Natural killer cell treated with Interleukin-12 subunit alpha and Interleukin-12 subunit beta and Interleukin-15 and Interleukin-18, amount 100 ng/mL, for 72 hours (primary cell): Measurements from ENCODE around the gene ME3. TPM values are rescaled to one million over a fixed set of nuclear protein-coding genes. Genes with fewer than 3 reads are reported as not detected.

Experiments
- ATAC-seq, 2 donors: fragments of 150-1000 bp; cut with Tn5 transposase in 1 of 2; sonication (Bioruptor Pico), chemical (Tn5 transposase) in 1 of 2; 2 replicates each; pipeline ENCODE4 v1.10.0; 2021
- DNase-seq: peaks from one replicate; pipeline ENCODE4 v3.0.0; 2022; ENCODE audit warnings: low spot score
- H3K27ac Mint-ChIP-seq, 2 donors: 1 replicate in 1 of 2; 2 replicates in 1 of 2; pipeline ENCODE4 v1.8.0; 2022; ENCODE audit warnings: mixed read lengths in 2 of 2, mild to moderate bottlenecking in 1 of 2, moderate library complexity in 1 of 2
- H3K27me3 Mint-ChIP-seq, 2 donors: 1 replicate in 1 of 2; 2 replicates in 1 of 2; pipeline ENCODE4 v1.8.0; 2022; ENCODE audit warnings: mixed read lengths in 2 of 2
- H3K36me3 Mint-ChIP-seq: one replicate; pipeline ENCODE4 v1.8.0; 2022; ENCODE audit warnings: mixed read lengths
- H3K4me1 Mint-ChIP-seq, 2 donors: 1 replicate in 1 of 2; 2 replicates in 1 of 2; pipeline ENCODE4 v1.8.0; 2022; ENCODE audit warnings: low read depth in 2 of 2, mixed read lengths in 2 of 2, mild to moderate bottlenecking in 1 of 2
- H3K4me3 Mint-ChIP-seq: one replicate; pipeline ENCODE4 v1.8.0; 2022; ENCODE audit warnings: mixed read lengths
- H3K9me3 Mint-ChIP-seq: 2 replicates; pipeline ENCODE4 v1.8.0; 2022; ENCODE audit warnings: mixed read lengths
- total RNA-seq, 2 donors: library from RNA; stranded (reverse); gene quantifications; one replicate each; pipeline ENCODE4 v1.2.3, GENCODE V29; 2022

The ME3 gene
- total RNA-seq, 2 donors from 2014 or later: 2.5 to 4.8 TPM

DNA sequence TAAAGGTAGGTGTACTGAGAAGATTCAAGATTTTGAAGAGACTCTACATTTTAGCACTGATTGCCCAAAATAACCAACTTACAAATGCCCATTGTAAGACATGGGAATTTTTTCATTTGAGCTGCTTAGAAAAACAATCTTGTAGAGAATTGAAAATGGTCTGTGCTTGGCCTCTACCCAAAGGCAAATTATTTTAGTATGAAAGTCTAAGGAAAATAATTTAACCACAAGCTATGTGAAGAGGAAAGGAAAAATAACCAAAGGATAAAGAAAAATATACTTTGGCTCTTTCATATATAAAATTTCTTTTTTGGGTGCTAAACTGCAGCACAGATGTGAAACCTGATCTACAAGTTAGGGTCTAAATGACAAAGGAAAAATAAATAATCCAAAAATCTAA, 54.9 kb downstream of the ME3 start:
- Mint-ChIP-seq H3K36me3 (peaks cover 13% of the 10 kb centered on the region), H3K27ac (no peak overlapping the region), H3K27me3 (peaks cover 5 to 15% of the 10 kb centered on the region in 2 donors), H3K9me3 (no peaks in the 10 kb centered on the region), H3K4me3 (no peak overlapping the region), H3K4me1 (peaks cover 0 to 7% of the 10 kb centered on the region in 2 donors)
- no peak for ATAC-seq
- no peak for DNase-seq

GRCh38 chr11:86615487-86615886, 56.9 kb downstream of the ME3 start:
- ATAC-seq (no peak), DNase-seq (no peak)
- Mint-ChIP-seq H3K4me1 (peaks cover 0 to 7% of the 10 kb centered on the region in 2 donors), H3K36me3 (peaks cover 13% of the 10 kb centered on the region), H3K27me3 (peaks cover 5 to 17% of the 10 kb centered on the region in 2 donors), H3K9me3 (no peaks in the 10 kb centered on the region), H3K4me3 (no peak overlapping the region), H3K27ac (no peak overlapping the region)

DNA sequence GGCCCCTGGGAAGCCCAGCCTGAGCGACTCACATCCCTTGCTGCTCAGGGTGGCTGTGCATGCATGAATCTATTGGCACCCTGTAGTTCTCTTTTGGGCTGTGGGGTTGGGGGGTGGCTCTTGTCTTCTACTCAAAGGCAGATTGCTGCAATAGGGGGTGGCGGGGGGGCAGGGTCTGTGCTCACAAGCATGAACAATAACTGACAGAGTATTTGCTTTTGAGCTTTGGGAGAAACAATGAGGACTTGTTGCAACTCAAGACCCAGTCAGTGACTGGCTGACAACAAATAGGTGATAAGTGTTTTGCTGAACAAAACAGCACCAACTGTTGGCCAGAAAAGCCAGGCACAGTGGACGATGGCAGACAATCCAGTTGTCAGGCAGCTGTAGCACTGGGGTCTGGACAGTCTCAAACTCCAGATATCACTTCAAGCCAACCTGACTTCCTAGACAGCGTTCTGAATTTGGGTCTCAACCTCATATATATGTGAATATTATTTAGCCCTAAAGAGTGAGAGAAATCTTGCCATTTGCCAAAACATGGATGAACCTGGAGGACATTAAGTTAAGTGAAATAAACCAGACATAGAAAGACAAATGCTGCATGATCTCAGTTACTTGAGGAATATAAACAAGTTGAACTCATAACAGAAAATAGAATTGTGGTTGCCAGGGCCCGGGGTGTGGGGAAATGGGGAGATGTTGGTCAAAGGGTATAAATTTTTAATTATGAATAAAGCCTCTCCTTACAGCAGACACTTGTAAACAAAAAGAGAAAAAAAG, 61.7 kb downstream of the ME3 start:
- no peak for ATAC-seq
- Mint-ChIP-seq H3K9me3 (no peaks in the 10 kb centered on the region), H3K27ac (no peak overlapping the region), H3K4me3 (no peak overlapping the region), H3K27me3 (peaks cover 5 to 15% of the 10 kb centered on the region in 2 donors), H3K36me3 (peaks cover 4% of the 10 kb centered on the region), H3K4me1 (peaks cover 7 to 13% of the 10 kb centered on the region in 2 donors)
- DNase-seq: no peak

DNA sequence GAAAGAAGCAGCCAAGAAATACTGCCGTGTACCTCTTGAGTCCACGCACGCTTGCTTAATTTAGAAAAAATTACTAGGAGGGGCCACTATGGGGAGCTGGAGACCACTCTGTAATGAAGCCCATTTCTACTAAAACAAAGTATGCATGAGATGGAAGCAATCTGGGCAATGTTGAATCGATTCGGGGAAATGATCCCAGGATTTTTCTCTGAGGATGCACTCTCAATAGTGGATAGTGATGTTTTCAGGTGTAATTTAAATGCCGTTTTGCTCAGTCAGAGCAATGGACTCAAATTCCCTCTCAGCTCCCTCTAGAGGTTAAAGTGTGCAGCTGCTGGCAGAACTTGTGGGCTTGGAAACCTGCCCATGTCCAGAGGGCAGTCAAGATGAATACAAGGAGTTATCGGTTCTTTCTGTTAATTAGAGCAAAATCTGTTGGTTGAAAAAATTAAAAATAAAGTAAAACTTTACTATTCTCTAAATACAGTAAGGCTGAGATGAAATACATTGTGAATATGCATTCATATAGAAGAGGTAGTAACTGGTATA, 64.1 kb downstream of the ME3 start:
- no peaks in the 10 kb centered on the region for H3K9me3 Mint-ChIP-seq
- no peak overlapping the region for H3K27ac Mint-ChIP-seq
- no peaks in the 10 kb centered on the region for H3K36me3 Mint-ChIP-seq
- ATAC-seq: peak; percentile 75 to 87
- peaks cover 0 to 9% of the 10 kb centered on the region in 2 donors for H3K27me3 Mint-ChIP-seq
- DNase-seq: peak; percentile 66
- peaks cover 7 to 10% of the 10 kb centered on the region in 2 donors for H3K4me1 Mint-ChIP-seq
- H3K4me3 Mint-ChIP-seq: peak overlapping the region; percentile 36

DNA sequence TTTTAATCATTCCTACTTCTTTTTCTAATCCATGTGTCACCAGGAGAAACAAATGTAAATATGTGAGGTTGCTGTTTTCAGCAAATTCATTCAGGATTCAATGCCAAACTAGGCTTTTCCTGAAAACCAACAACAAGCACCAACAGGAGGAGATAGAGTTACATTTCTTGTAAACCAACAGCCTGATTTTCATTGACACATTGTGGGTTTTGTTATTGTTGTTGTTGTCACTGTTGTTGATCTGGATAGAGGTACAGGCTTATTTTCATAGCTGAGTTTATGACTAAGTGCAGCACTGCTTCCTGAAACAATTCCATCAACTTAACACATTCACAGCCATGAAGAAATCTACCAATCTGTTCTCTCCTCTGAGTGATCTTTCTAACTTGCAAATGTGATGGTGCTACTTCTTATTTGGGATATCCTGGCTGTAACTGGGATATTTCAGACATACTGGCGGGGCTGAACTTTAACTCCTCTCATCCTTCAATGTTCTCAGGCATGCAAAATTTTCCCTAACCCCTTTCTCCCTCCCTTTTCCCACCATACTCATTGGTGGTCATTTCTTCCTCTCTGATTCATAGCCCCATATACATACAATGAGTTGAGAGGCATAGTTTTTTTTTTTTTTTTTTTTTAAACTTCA, 65.5 kb downstream of the ME3 start:
- no peaks in the 10 kb centered on the region for H3K9me3 Mint-ChIP-seq

DNA sequence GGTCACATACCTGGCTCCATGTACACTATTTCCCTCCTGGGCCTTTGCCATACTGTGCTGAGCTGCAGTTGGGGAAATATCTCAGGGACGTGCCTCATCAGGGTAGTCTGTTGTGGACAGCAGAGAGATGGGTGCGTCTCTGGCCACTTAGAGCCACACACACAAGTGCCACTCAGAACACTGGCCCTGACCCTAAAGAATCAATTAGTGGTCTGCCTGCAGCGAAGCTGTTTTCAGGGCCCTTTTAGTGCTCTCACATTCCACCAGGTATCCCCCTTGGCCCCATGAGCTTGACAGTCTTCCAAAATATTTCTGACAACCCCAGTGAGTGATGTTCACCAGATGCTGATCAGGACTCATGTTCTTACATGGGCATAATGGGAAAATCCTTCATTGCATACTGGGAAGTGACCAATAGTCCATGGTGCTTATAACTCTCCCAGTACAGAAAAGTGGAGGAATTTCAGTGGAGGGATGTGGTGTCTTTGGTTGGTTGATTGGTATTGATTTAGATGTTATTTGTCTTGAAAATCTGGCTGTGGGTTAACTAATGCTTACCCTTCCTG, 66.1 kb downstream of the ME3 start:
- Mint-ChIP-seq H3K36me3 (peaks cover 8% of the 10 kb centered on the region), H3K4me3 (no peak overlapping the region), H3K4me1 (peaks cover 7 to 10% of the 10 kb centered on the region in 2 donors), H3K27me3 (no peaks in the 10 kb centered on the region), H3K9me3 (no peaks in the 10 kb centered on the region), H3K27ac (peak overlapping the region in 1 of 2 donors; percentile 60)
- DNase-seq: no peak
- ATAC-seq: no peak

More for the DNA sequence above, 65.5 kb downstream of the ME3 start:
- peaks cover 7 to 10% of the 10 kb centered on the region in 2 donors for H3K4me1 Mint-ChIP-seq
- H3K36me3 Mint-ChIP-seq: peaks cover 8% of the 10 kb centered on the region
- ATAC-seq (no peak), DNase-seq (no peak)
- no peak overlapping the region for H3K4me3 Mint-ChIP-seq
- peaks cover 0 to under 1% of the 10 kb centered on the region in 2 donors for H3K27me3 Mint-ChIP-seq
- peak overlapping the region in 1 of 2 donors; percentile 60 for H3K27ac Mint-ChIP-seq

DNA sequence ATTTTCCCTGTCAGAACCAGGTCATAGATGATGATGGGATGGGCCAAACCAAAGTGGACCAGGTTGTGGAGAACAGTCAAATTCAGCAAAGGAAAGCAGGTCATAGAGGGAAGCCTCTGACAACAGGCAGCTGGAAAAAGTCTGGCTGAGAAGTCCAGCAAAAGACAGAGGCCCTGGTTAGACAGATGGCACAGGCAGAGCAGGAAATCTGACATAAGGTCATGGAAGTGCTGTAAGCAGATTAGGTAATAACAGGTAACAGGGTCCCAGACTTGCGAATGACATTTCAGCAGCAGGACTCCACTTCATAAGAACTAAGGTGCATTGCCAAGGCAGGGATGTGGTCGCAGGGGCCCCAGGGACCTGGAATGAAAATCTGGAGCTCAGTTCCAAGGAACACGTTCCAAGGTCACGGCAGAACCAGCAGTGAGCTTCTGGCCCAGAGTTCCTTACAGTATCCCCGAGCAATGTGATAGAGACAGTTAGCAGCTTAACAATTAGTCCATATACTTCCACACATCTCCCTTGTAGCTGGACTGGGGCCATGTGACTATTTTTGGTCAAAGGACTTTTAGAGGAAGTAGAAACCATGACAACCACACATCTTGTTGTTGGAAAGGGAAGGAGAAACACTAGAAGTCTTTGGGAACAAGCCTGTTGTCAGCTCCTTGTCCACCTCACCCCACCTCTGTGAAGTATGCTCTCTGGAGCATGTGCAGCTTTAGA, 75.4 kb downstream of the ME3 start:
- no peak overlapping the region for H3K4me3 Mint-ChIP-seq
- peaks cover 13% of the 10 kb centered on the region for H3K36me3 Mint-ChIP-seq
- no peak for ATAC-seq
- H3K4me1 Mint-ChIP-seq: peaks cover 23 to 28% of the 10 kb centered on the region in 2 donors
- H3K9me3 Mint-ChIP-seq: no peaks in the 10 kb centered on the region
- H3K27ac Mint-ChIP-seq: peak overlapping the region in 1 of 2 donors; percentile 95
- H3K27me3 Mint-ChIP-seq: peaks cover 0 to 7% of the 10 kb centered on the region in 2 donors
- DNase-seq: no peak

- ATAC-seq (no peak), DNase-seq (no peak)
- Mint-ChIP-seq H3K4me3 (no peak overlapping the region), H3K27me3 (peaks cover 0 to 7% of the 10 kb centered on the region in 2 donors), H3K36me3 (peaks cover 13% of the 10 kb centered on the region), H3K9me3 (no peaks in the 10 kb centered on the region), H3K27ac (peak overlapping the region in 1 of 2 donors; percentile 95), H3K4me1 (peaks cover 29 to 32% of the 10 kb centered on the region in 2 donors)
These were observed 76.5 kb downstream of the ME3 start for GRCh38 chr11:86595955-86596354.

- H3K27ac Mint-ChIP-seq: peak overlapping the region in 1 of 2 donors; percentile 95
- H3K9me3 Mint-ChIP-seq: no peaks in the 10 kb centered on the region
- H3K4me3 Mint-ChIP-seq: no peak overlapping the region
- DNase-seq (no peak), ATAC-seq (no peak)
- peaks cover 0 to 7% of the 10 kb centered on the region in 2 donors for H3K27me3 Mint-ChIP-seq
- peaks cover 13% of the 10 kb centered on the region for H3K36me3 Mint-ChIP-seq
- H3K4me1 Mint-ChIP-seq: peaks cover 33 to 34% of the 10 kb centered on the region in 2 donors
These were observed 77.0 kb downstream of the ME3 start for GRCh38 chr11:86595451-86595850.

DNA sequence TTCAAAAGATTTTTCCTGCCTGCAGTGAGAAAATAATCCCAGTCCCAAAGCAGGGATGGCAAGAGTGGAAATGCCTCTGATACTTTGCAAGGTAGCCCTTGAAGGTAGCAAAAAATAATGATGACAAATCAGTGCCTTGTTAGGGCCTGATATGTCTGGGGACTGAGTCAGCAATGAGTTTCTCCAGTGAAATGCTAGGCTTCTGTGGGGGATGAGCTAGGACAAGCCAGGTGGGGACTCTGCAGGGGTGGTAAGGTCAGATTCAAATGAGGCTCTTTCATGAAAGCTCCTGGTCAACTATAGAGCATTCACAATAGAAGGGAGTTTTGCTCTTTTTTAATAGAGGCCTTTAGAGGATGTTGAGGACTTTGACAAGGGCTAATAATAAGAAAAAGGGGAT, 77.7 kb downstream of the ME3 start:
- Mint-ChIP-seq H3K27ac (peak overlapping the region; percentile 89 to 95), H3K36me3 (peaks cover 9% of the 10 kb centered on the region)

GRCh38 chr11:86593833-86594232, 78.6 kb downstream of the ME3 start:
- DNase-seq (no peak), ATAC-seq (no peak)
- peaks cover 1 to 3% of the 10 kb centered on the region in 2 donors for H3K27me3 Mint-ChIP-seq
- H3K4me3 Mint-ChIP-seq: peak overlapping the region; percentile 80
- H3K4me1 Mint-ChIP-seq: peaks cover 40 to 41% of the 10 kb centered on the region in 2 donors
- no peaks in the 10 kb centered on the region for H3K9me3 Mint-ChIP-seq
- H3K27ac Mint-ChIP-seq: peak overlapping the region; percentile 89 to 95
- peaks cover under 1% of the 10 kb centered on the region for H3K36me3 Mint-ChIP-seq

More for the DNA sequence above, 77.7 kb downstream of the ME3 start:
- Mint-ChIP-seq H3K27me3 (peaks cover 3 to 7% of the 10 kb centered on the region in 2 donors), H3K4me3 (no peak overlapping the region), H3K4me1 (peaks cover 40% of the 10 kb centered on the region in 2 donors), H3K9me3 (no peaks in the 10 kb centered on the region)
- DNase-seq (no peak), ATAC-seq (no peak)

- no peaks in the 10 kb centered on the region for H3K36me3 Mint-ChIP-seq
- peaks cover 40 to 41% of the 10 kb centered on the region in 2 donors for H3K4me1 Mint-ChIP-seq
- peak overlapping the region; percentile 80 for H3K4me3 Mint-ChIP-seq
- peaks cover 0 to 3% of the 10 kb centered on the region in 2 donors for H3K27me3 Mint-ChIP-seq
- peak overlapping the region; percentile 89 to 95 for H3K27ac Mint-ChIP-seq
- DNase-seq: peak; percentile 91
- no peaks in the 10 kb centered on the region for H3K9me3 Mint-ChIP-seq
- peak; percentile 95 to 96 for ATAC-seq
These were observed 79.6 kb downstream of the ME3 start for GRCh38 chr11:86592659-86593451.
